ENCODE measurements around the gene CABLES2.
"Not testable (repeated sequence)": the region's sequence is repeated elsewhere in the genome, so short reads cannot be mapped to it uniquely, and the experiment has no call there.

The CABLES2 gene

GRCh38 chr20:62381202-62381797 is 25.8 kb downstream of the CABLES2 start:
- Mint-ChIP-seq H3K9me3 (peaks cover 4% of the 10 kb centered on the region), H3K4me1 (peaks cover 32% of the 10 kb centered on the region), H3K27ac (peak overlapping the region; percentile 41), H3K4me3 (no peak overlapping the region), H3K36me3 (peaks cover 26% of the 10 kb centered on the region)
- DNase-seq (ENCODE audit: low spot score in 2 of 2) (no peak), ATAC-seq (peak; percentile 66)

- Mint-ChIP-seq H3K4me1 (peaks cover 14% of the 10 kb centered on the region), H3K4me3 (no peak overlapping the region), H3K9me3 (peaks cover 4% of the 10 kb centered on the region), H3K27ac (no peak overlapping the region), H3K36me3 (peaks cover 14% of the 10 kb centered on the region)
- DNase-seq (ENCODE audit: low spot score in 2 of 2) (no peak), ATAC-seq (no peak)
These were observed 28.9 kb downstream of the CABLES2 start for GRCh38 chr20:62378215-62378614.

DNA sequence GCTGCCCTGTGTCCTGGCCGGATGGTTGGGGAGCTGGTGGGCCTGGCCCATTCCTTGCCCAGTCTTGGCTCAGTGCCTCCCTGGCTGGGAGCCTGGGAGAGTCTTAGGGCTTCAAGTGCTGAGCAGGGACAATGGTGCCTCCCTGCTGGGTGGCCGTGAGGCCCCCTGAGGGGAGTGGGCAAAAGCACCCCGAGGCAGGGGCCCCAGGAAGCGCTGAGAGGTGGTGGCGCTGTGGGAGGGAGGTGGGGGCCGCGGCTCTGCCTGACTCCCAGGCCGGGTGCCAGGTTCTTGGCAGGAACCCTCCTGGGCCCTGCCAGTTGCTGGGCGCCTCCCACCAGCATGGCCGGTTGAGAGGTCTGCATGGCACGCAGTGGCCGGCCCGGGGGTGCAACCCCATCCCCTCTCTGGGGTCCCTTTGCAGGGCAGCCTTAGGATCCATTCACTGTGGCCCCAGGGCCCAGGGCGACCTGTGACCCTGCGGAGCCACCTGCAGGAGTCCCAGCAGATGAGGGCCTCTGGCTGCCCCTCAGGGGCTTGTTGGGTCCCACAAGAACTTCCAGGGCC is 29.4 kb downstream of the CABLES2 start:
- peaks cover 4% of the 10 kb centered on the region for H3K9me3 Mint-ChIP-seq
- DNase-seq (ENCODE audit: low spot score in 2 of 2) (no peak), ATAC-seq (no peak)
- peaks cover 12% of the 10 kb centered on the region for H3K36me3 Mint-ChIP-seq
- H3K4me3 Mint-ChIP-seq: no peak overlapping the region
- H3K27ac Mint-ChIP-seq: no peak overlapping the region
- H3K4me1 Mint-ChIP-seq: peaks cover 17% of the 10 kb centered on the region

GRCh38 chr20:62377064-62377461 is 30.0 kb downstream of the CABLES2 start:
- peaks cover 4% of the 10 kb centered on the region for H3K9me3 Mint-ChIP-seq
- H3K27ac Mint-ChIP-seq: peak overlapping the region; percentile 34
- no peak for ATAC-seq

DNA sequence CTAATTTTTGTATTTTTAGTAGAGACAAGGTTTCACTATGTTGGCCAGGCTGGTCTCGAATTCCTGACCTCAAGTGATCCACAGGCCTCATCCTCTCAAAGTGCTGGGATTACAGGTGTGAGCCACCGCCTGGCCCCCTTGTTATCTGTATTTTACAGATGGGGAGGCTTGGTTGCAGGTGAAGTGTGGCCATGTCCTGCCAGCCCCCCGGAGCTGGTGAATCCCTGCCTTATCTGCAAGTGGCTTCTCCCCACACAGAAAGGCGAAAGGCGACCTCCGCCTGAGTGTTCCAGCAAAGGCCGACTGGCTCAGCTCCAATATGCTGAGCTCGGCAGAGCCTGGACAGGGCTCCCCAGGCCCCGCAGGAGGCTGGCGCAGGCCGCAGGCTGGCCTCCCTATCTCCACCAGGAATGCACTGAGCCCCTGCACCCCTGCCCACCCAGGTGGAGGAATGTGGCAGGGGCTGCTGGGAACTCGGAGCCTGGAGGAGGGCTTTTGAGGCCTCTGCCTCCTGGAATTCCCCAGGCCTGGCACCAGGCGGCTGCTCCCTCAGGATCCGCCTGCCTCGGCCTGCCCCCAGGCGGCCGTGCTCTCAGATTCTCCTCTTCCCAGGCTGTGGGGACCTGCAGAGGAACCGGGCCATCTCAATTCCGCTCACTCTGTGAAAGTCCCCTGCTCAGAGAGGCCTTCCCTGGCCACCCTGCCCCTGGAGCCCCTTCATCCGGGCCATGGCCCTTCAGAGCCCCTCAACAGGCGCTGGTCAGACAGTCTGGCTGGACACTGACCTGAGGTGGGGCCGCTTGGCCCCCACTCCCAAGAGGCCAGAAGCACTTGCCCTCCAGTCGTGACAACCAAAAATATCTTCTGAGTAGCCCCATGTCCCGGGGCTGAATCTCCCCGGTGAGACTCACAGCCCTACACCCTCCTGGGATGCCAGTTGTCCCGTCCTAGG is 30.7 kb downstream of the CABLES2 start:
- peak overlapping the region; percentile 34 for H3K27ac Mint-ChIP-seq
- ATAC-seq: no peak

More at GRCh38 chr20:62377064-62377461, 30.0 kb downstream of the CABLES2 start:
- H3K36me3 Mint-ChIP-seq: peaks cover 5% of the 10 kb centered on the region
- no peak for DNase-seq (ENCODE audit: low spot score in 2 of 2)
- H3K4me1 Mint-ChIP-seq: peaks cover 11% of the 10 kb centered on the region
- no peak overlapping the region for H3K4me3 Mint-ChIP-seq

GRCh38 chr20:62374331-62375152 is 32.5 kb downstream of the CABLES2 start:
- Mint-ChIP-seq H3K4me3 (no peak overlapping the region), H3K4me1 (peaks cover 6% of the 10 kb centered on the region), H3K27ac (no peak overlapping the region), H3K36me3 (no peaks in the 10 kb centered on the region), H3K9me3 (no peaks in the 10 kb centered on the region)
- DNase-seq (ENCODE audit: low spot score in 2 of 2) (no peak), ATAC-seq (no peak)

More for the DNA sequence above, 30.7 kb downstream of the CABLES2 start:
- Mint-ChIP-seq H3K4me3 (no peak overlapping the region), H3K4me1 (peaks cover 6% of the 10 kb centered on the region), H3K9me3 (no peaks in the 10 kb centered on the region), H3K36me3 (no peaks in the 10 kb centered on the region)
- DNase-seq (ENCODE audit: low spot score in 2 of 2): no peak

GRCh38 chr20:62373631-62374179 is 33.4 kb downstream of the CABLES2 start:
- H3K27ac Mint-ChIP-seq; H3K36me3 Mint-ChIP-seq; ATAC-seq; H3K4me3 Mint-ChIP-seq; H3K9me3 Mint-ChIP-seq; DNase-seq (ENCODE audit: low spot score in 2 of 2): not testable (repeated sequence)
- peaks cover 12% of the 10 kb centered on the region for H3K4me1 Mint-ChIP-seq

GRCh38 chr20:62372042-62372993 is 34.8 kb downstream of the CABLES2 start:
- no peak overlapping the region for H3K27ac Mint-ChIP-seq
- DNase-seq (ENCODE audit: low spot score in 2 of 2) (no peak), ATAC-seq (no peak)
- no peak overlapping the region for H3K4me3 Mint-ChIP-seq
- H3K4me1 Mint-ChIP-seq: peaks cover 12% of the 10 kb centered on the region
- H3K36me3 Mint-ChIP-seq: no peaks in the 10 kb centered on the region
- H3K9me3 Mint-ChIP-seq: no peaks in the 10 kb centered on the region

GRCh38 chr20:62371588-62372041 is 35.5 kb downstream of the CABLES2 start:
- Mint-ChIP-seq H3K4me1 (peaks cover 12% of the 10 kb centered on the region), H3K36me3 (no peaks in the 10 kb centered on the region), H3K4me3 (no peak overlapping the region)

GRCh38 chr20:62370807-62371587 is 36.1 kb downstream of the CABLES2 start:
- H3K36me3 Mint-ChIP-seq: no peaks in the 10 kb centered on the region

More at GRCh38 chr20:62371588-62372041, 35.5 kb downstream of the CABLES2 start:
- Mint-ChIP-seq H3K9me3 (no peaks in the 10 kb centered on the region), H3K27ac (no peak overlapping the region)
- no peak for DNase-seq (ENCODE audit: low spot score in 2 of 2)
- no peak for ATAC-seq

GRCh38 chr20:62370115-62370806 is 36.8 kb downstream of the CABLES2 start:
- H3K27ac Mint-ChIP-seq: no peak overlapping the region
- H3K4me1 Mint-ChIP-seq: peaks cover 13% of the 10 kb centered on the region
- DNase-seq (ENCODE audit: low spot score in 2 of 2): no peak
- peak; percentile 79 for ATAC-seq
- no peaks in the 10 kb centered on the region for H3K36me3 Mint-ChIP-seq
- no peak overlapping the region for H3K4me3 Mint-ChIP-seq
- H3K9me3 Mint-ChIP-seq: no peaks in the 10 kb centered on the region

More at GRCh38 chr20:62370807-62371587, 36.1 kb downstream of the CABLES2 start:
- Mint-ChIP-seq H3K4me3 (no peak overlapping the region), H3K4me1 (peaks cover 12% of the 10 kb centered on the region), H3K9me3 (no peaks in the 10 kb centered on the region), H3K27ac (no peak overlapping the region)
- ATAC-seq (no peak), DNase-seq (ENCODE audit: low spot score in 2 of 2) (no peak)

DNA sequence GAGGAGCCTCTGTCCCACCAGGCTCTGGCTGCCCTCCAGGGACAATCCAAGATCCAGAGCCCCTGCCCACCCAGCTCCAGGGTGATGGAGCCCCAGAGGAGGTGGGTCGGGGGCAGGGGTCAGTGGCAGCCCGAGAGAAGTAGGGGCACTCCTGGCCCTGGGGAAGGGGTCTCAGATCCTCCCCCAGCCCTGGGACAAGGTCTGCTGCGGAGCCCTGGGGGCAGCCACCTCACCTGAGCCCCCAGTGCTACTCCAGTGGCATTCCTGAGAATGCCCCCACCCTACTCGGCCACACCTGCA is 37.3 kb downstream of the CABLES2 start:
- H3K36me3 Mint-ChIP-seq: no peaks in the 10 kb centered on the region
- H3K9me3 Mint-ChIP-seq: no peaks in the 10 kb centered on the region
- DNase-seq (ENCODE audit: low spot score in 2 of 2) (no peak), ATAC-seq (no peak)
- peaks cover 18% of the 10 kb centered on the region for H3K4me1 Mint-ChIP-seq
- H3K27ac Mint-ChIP-seq: no peak overlapping the region
- no peak overlapping the region for H3K4me3 Mint-ChIP-seq

All from stimulated activated effector memory CD8-positive, alpha-beta T cell treated with anti-CD3 and anti-CD28 coated beads, Interleukin-12 subunit alpha, Interleukin-12 subunit beta, amount 100 ng/mL, for 72 hours (primary cell).